GM13976 (cell line): Measurements from ENCODE around the gene SLC1A1.

Experiments used
- DNase-seq: peaks from one replicate; pipeline ENCODE4 v3.0.0; 2012; ENCODE audit warnings: low spot score
- in situ Hi-C: fragments of 300-500 bp; cut with MboI; formaldehyde crosslinking; loops from one replicate; pipeline ENCODE4 v1.12.0; 2022; ENCODE audit warnings: low sequenced_read_pairs, mixed read lengths, inconsistent platforms; ENCODE audit not compliant: unreplicated experiment
- TF ChIP-seq, protein P1 (sequence below): IDR thresholded peaks from 2 replicates; pipeline ENCODE4 v1.5.1; 2012; ENCODE audit warnings: borderline replicate concordance, mild to moderate bottlenecking; ENCODE audit not compliant: insufficient read depth; ENCODE audit errors: extremely low read depth, missing control alignments, control extremely low read depth

SLC1A1 gene

DNA sequence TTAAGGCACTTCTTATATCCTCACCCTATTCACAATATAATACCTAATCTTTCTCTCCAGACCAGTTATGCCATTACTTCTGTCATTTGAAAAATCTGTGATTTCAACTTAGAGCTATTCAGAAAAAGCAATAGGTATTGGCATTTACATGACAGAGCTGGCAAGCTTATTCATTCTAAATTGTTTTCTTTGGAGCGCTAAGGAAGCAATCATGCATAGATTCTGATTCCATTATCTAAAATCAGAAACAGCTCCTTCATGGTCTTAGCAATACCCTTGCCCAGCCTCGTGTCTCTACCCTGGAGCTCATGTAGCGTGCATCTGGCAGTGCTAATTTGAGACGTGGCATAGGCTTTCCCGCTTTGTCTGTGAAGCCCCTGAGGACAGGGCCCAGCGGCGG lies 4.5 kb downstream of the SLC1A1 start:
- TF ChIP-seq, protein P1, sequence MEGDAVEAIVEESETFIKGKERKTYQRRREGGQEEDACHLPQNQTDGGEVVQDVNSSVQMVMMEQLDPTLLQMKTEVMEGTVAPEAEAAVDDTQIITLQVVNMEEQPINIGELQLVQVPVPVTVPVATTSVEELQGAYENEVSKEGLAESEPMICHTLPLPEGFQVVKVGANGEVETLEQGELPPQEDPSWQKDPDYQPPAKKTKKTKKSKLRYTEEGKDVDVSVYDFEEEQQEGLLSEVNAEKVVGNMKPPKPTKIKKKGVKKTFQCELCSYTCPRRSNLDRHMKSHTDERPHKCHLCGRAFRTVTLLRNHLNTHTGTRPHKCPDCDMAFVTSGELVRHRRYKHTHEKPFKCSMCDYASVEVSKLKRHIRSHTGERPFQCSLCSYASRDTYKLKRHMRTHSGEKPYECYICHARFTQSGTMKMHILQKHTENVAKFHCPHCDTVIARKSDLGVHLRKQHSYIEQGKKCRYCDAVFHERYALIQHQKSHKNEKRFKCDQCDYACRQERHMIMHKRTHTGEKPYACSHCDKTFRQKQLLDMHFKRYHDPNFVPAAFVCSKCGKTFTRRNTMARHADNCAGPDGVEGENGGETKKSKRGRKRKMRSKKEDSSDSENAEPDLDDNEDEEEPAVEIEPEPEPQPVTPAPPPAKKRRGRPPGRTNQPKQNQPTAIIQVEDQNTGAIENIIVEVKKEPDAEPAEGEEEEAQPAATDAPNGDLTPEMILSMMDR, result no peak
- DNase-seq, result no peak
- in situ Hi-C loops, result no loop called here

- in situ Hi-C loops, result no loop called here
- no peak for DNase-seq
- TF ChIP-seq, protein P1, result no peak
These were observed 5.3 kb downstream of the SLC1A1 start for GRCh38 chr9:4495537-4495936.

- DNase-seq, result no peak
- in situ Hi-C loops, result no loop called here
These were observed 6.2 kb downstream of the SLC1A1 start for GRCh38 chr9:4496497-4496896.

GRCh38 chr9:4497395-4497794 lies 7.1 kb downstream of the SLC1A1 start:
- in situ Hi-C loops, result no loop called here

More at GRCh38 chr9:4496497-4496896, 6.2 kb downstream of the SLC1A1 start:
- TF ChIP-seq, protein P1, result no peak

GRCh38 chr9:4497855-4498254 lies 7.6 kb downstream of the SLC1A1 start:
- no peak for DNase-seq
- TF ChIP-seq, protein P1, result no peak
- in situ Hi-C loops, result no loop called here

More at GRCh38 chr9:4497395-4497794, 7.1 kb downstream of the SLC1A1 start:
- no peak for DNase-seq
- TF ChIP-seq, protein P1, result no peak

GRCh38 chr9:4499917-4500316 lies 9.6 kb downstream of the SLC1A1 start:
- TF ChIP-seq, protein P1, result no peak
- in situ Hi-C loops, result no loop called here
- DNase-seq, result no peak

- DNase-seq, result no peak
- in situ Hi-C loops, result no loop called here
- TF ChIP-seq, protein P1, result no peak
These were observed 10.9 kb downstream of the SLC1A1 start for GRCh38 chr9:4501147-4501507.
